GM06990 (cell line): ENCODE results near the gene SOX15.

Experiments
- DNase-seq: peaks from one replicate; pipeline ENCODE4 v3.0.0-alpha.2; 2011; ENCODE audit not compliant: insufficient read length; ENCODE audit errors: extremely low read depth
- H3K27me3 ChIP-seq: replicated peaks from 2 replicates; pipeline ENCODE4 v1.6.0; 2011; ENCODE audit warnings: low read length; ENCODE audit not compliant: control insufficient read depth, insufficient read depth
- H3K36me3 ChIP-seq: 2 replicates; pipeline ENCODE4 v1.5.1; 2011; ENCODE audit warnings: low read length; ENCODE audit not compliant: control insufficient read depth, insufficient read depth
- H3K4me3 ChIP-seq: replicated peaks from 2 replicates; pipeline ENCODE4 v1.5.1; 2011; ENCODE audit warnings: low read depth, mild to moderate bottlenecking, control low read depth, low read length
- TF ChIP-seq, protein P1 (sequence below): IDR thresholded peaks from 2 replicates; pipeline ENCODE4 v1.5.1; 2011; ENCODE audit warnings: low read length, control low read depth, mild to moderate bottlenecking, inconsistent platforms; ENCODE audit not compliant: insufficient read depth, poor library complexity, severe bottlenecking

The SOX15 gene

DNA sequence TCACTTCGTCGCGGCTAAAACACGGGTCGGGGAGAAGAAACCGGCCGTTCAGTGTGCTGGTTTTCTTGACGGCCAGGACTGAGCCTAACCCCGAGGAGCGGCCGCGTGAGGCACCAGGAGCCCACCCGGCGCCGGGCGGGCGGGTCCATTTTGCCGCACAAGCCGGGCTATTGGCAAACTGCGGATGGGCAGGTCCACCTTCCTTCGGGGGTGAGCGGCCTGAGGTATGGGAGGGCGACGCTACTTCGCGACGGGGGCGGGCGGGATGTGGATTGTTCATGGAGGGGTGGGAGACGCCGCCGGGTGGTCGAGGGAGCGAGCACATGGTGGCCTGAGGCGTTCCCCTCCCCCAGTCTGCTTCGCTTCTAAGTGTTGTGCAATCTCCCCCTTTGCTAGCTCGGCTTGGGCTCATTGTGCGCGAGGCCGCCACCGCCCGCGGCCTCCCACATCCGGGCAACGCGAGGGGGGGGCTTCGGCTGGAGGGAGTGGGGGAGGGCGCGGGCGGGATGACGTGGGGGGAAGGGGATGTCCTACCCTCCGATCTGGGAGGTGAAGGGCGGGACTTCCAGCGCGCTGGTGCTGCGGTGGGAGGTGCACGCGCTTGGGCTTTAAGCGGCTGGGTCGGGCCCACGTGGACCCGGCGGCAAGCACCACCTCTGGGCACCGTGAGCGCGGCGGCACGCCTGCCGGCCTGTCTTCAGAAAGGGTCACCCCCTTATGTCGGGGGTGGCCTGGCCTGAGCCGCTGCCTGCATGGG, 16.4 kb downstream of the SOX15 start:
- H3K36me3 ChIP-seq = peaks cover 38% of the 10 kb centered on the region
- peak overlapping the region; percentile 95 for H3K4me3 ChIP-seq
- no peaks in the 10 kb centered on the region for H3K27me3 ChIP-seq
- DNase-seq = peak; percentile 94
- TF ChIP-seq, protein P1, sequence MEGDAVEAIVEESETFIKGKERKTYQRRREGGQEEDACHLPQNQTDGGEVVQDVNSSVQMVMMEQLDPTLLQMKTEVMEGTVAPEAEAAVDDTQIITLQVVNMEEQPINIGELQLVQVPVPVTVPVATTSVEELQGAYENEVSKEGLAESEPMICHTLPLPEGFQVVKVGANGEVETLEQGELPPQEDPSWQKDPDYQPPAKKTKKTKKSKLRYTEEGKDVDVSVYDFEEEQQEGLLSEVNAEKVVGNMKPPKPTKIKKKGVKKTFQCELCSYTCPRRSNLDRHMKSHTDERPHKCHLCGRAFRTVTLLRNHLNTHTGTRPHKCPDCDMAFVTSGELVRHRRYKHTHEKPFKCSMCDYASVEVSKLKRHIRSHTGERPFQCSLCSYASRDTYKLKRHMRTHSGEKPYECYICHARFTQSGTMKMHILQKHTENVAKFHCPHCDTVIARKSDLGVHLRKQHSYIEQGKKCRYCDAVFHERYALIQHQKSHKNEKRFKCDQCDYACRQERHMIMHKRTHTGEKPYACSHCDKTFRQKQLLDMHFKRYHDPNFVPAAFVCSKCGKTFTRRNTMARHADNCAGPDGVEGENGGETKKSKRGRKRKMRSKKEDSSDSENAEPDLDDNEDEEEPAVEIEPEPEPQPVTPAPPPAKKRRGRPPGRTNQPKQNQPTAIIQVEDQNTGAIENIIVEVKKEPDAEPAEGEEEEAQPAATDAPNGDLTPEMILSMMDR = no peak

GRCh38 chr17:7572588-7573323, 17.1 kb downstream of the SOX15 start:
- peak; percentile 100 for DNase-seq
- no peaks in the 10 kb centered on the region for H3K27me3 ChIP-seq
- H3K36me3 ChIP-seq = peaks cover 34% of the 10 kb centered on the region
- H3K4me3 ChIP-seq = peak overlapping the region; percentile 95
- TF ChIP-seq, protein P1 = no peak

DNA sequence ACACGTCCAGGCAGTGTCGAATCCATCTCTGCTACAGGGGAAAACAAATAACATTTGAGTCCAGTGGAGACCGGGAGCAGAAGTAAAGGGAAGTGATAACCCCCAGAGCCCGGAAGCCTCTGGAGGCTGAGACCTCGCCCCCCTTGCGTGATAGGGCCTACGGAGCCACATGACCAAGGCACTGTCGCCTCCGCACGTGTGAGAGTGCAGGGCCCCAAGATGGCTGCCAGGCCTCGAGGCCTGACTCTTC, 17.6 kb downstream of the SOX15 start:
- peaks cover 30% of the 10 kb centered on the region for H3K36me3 ChIP-seq
- no peak for DNase-seq
- no peaks in the 10 kb centered on the region for H3K27me3 ChIP-seq
- TF ChIP-seq, protein P1 = no peak
- H3K4me3 ChIP-seq = peak overlapping the region; percentile 64

GRCh38 chr17:7570351-7570750, 19.5 kb downstream of the SOX15 start:
- no peaks in the 10 kb centered on the region for H3K27me3 ChIP-seq
- TF ChIP-seq, protein P1 = no peak
- peaks cover 21% of the 10 kb centered on the region for H3K36me3 ChIP-seq
- no peak overlapping the region for H3K4me3 ChIP-seq
- no peak for DNase-seq

- no peaks in the 10 kb centered on the region for H3K27me3 ChIP-seq
These were observed 20.3 kb downstream of the SOX15 start for GRCh38 chr17:7569571-7569970.

More at GRCh38 chr17:7569571-7569970, 20.3 kb downstream of the SOX15 start:
- TF ChIP-seq, protein P1 = no peak
- DNase-seq = no peak
- Histone ChIP-seq H3K4me3 (no peak overlapping the region), H3K36me3 (peaks cover 23% of the 10 kb centered on the region)
